Uterus (tissue), 2 donors: Measurements from ENCODE around the gene MLLT11.

Experiments
- POLR2A ChIP-seq, 2 donors: fragments of 450-650 bp; IDR thresholded peaks; one replicate each; pipeline ENCODE4 v1.6.1; 2016; ENCODE audit warnings: antibody characterized with exemption in 2 of 2, mild to moderate bottlenecking in 1 of 2, moderate library complexity in 1 of 2
- TF ChIP-seq, protein P1 (sequence below), 4 experiments: fragments of 200-600 bp in 2 of 4; fragments of 450-650 bp in 2 of 4; sonication (generic) in 2 of 4; IDR thresholded peaks; one replicate each; pipeline ENCODE4 v1.5.1; 2016 to 2019; ENCODE audit warnings: antibody characterized with exemption in 4 of 4, mild to moderate bottlenecking in 2 of 4, moderate library complexity in 1 of 4

DNA sequence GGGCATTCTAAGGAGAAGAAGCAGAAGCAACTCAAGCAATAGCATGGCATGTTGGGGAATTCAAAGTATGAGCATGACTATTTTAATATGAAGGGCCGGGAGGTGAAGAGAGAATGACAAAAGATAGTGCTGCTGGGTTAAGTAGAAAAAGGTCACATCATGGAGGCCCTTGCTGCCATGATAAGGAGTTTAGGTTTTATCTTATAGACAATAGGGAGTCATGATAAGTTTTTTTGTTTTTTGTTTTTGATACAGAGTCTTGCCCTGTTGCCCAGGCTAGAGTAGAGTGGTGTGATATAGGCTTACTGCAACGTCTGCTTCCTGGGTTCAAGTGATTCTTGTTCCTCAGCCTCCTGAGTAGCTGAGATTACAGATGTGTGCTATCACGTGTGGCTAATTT is 20.7 kb upstream of the MLLT11 start:
- no peak for TF ChIP-seq POLR2A (IDR thresholded peaks at IDR 0.05)
- TF ChIP-seq, protein P1, sequence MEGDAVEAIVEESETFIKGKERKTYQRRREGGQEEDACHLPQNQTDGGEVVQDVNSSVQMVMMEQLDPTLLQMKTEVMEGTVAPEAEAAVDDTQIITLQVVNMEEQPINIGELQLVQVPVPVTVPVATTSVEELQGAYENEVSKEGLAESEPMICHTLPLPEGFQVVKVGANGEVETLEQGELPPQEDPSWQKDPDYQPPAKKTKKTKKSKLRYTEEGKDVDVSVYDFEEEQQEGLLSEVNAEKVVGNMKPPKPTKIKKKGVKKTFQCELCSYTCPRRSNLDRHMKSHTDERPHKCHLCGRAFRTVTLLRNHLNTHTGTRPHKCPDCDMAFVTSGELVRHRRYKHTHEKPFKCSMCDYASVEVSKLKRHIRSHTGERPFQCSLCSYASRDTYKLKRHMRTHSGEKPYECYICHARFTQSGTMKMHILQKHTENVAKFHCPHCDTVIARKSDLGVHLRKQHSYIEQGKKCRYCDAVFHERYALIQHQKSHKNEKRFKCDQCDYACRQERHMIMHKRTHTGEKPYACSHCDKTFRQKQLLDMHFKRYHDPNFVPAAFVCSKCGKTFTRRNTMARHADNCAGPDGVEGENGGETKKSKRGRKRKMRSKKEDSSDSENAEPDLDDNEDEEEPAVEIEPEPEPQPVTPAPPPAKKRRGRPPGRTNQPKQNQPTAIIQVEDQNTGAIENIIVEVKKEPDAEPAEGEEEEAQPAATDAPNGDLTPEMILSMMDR (IDR thresholded peaks at IDR 0.05) = no peak
